ENCODE results near the gene APCDD1L.

APCDD1L gene

GRCh38 chr20:58483051-58483450 is 32.1 kb downstream of the APCDD1L start:
- DNase-seq = no peak

- no peak for DNase-seq
These were observed 32.8 kb downstream of the APCDD1L start for GRCh38 chr20:58482416-58482815.

GRCh38 chr20:58481481-58482021 is 33.6 kb downstream of the APCDD1L start:
- peak; percentile 3 to 43 (median 28) for DNase-seq

- no peak for DNase-seq
These were observed 34.5 kb downstream of the APCDD1L start for GRCh38 chr20:58480551-58481336.

- DNase-seq = no peak
These were observed 35.3 kb downstream of the APCDD1L start for GRCh38 chr20:58479726-58480440.

- DNase-seq = no peak
These were observed 36.9 kb downstream of the APCDD1L start for GRCh38 chr20:58478141-58478805.

GRCh38 chr20:58475466-58475865 is 39.7 kb downstream of the APCDD1L start:
- DNase-seq = no peak

GRCh38 chr20:58473453-58474425 is 41.5 kb downstream of the APCDD1L start:
- no peak for DNase-seq

- no peak for DNase-seq
These were observed 42.8 kb downstream of the APCDD1L start for GRCh38 chr20:58472273-58473018.

- no peak for DNase-seq
These were observed 43.7 kb downstream of the APCDD1L start for GRCh38 chr20:58471193-58472164.

GRCh38 chr20:58470336-58471192 is 44.6 kb downstream of the APCDD1L start:
- DNase-seq = no peak

- DNase-seq = no peak
These were observed 45.6 kb downstream of the APCDD1L start for GRCh38 chr20:58469616-58470015.

GRCh38 chr20:58467572-58468527 is 47.3 kb downstream of the APCDD1L start:
- no peak for DNase-seq

GRCh38 chr20:58466729-58467571 is 48.2 kb downstream of the APCDD1L start:
- peak in 1 of 6 experiments; percentile 3 for DNase-seq

- DNase-seq = no peak
These were observed 49.0 kb downstream of the APCDD1L start for GRCh38 chr20:58466095-58466708.

- DNase-seq = no peak
These were observed 50.4 kb downstream of the APCDD1L start for GRCh38 chr20:58464838-58465237.

GRCh38 chr20:58463256-58463655 is 51.9 kb downstream of the APCDD1L start:
- no peak for DNase-seq

Data from stimulated activated naive CD4-positive, alpha-beta T cell (primary cell).